Left lung (tissue), 10 donors: ENCODE data around the gene SERTAD4. TPM values are rescaled to one million over a fixed set of nuclear protein-coding genes. Genes with fewer than 3 reads are reported as not detected.

ENCODE experiments used
- ATAC-seq: fragments of 200-7000 bp; cut with Tn5 transposase; one replicate; pipeline ENCODE4 v1.9.1; 2020; ENCODE audit warnings: moderate library complexity
- DNase-seq, 4 donors: peaks; one replicate each; pipeline ENCODE4 v3.0.0-alpha.2; 2013 to 2020
- H3K27ac ChIP-seq, 2 donors: fragments of 200-600 bp; sonication (generic) in 1 of 2; one replicate each; pipeline versions ENCODE4 v1.5.0 to v1.8.0; 2020 to 2021
- H3K27me3 ChIP-seq, 2 donors: fragments of 200-600 bp; sonication (generic) in 1 of 2; one replicate each; pipeline versions ENCODE4 v1.5.0 to v1.8.0; 2020 to 2021
- H3K36me3 ChIP-seq, 2 donors: fragments of 200-600 bp; sonication (generic) in 1 of 2; one replicate each; pipeline versions ENCODE4 v1.5.0 to v1.8.0; 2020 to 2021
- H3K4me1 ChIP-seq, 2 donors: fragments of 200-600 bp; one replicate each; pipeline ENCODE4 v1.8.0; 2021
- H3K4me3 ChIP-seq, 2 donors: fragments of 200-600 bp; sonication (generic) in 1 of 2; one replicate each; pipeline versions ENCODE4 v1.5.0 to v1.8.0; 2020 to 2021; ENCODE audit warnings: mild to moderate bottlenecking in 1 of 2
- H3K9me3 ChIP-seq, 2 donors: fragments of 200-600 bp; sonication (generic) in 1 of 2; one replicate each; pipeline versions ENCODE4 v1.5.0 to v1.8.0; 2020 to 2021
- CTCF ChIP-seq, 2 donors: fragments of 200-600 bp; sonication (generic) in 1 of 2; IDR thresholded peaks; one replicate each; pipeline versions ENCODE4 v1.5.0 to v1.8.0; 2021; ENCODE audit warnings: antibody characterized with exemption in 2 of 2
- intact Hi-C, 2 donors: fragments of 100-400 bp; cut with DNase I; formaldehyde crosslinking; loops; one replicate each; pipeline versions ENCODE4 v1.11.2 to v1.14.2; 2022
- polyA plus RNA-seq, 6 donors: library from polyadenylated mRNA; unstranded; fragments of 120-200 nt; gene quantifications; one replicate each; pipeline ENCODE4 v1.2.1, GENCODE V29; 2013; ENCODE audit not compliant: insufficient read length in 6 of 6
- total RNA-seq, 2 donors: library from RNA; stranded (reverse); fragmentation: NEBNext Ultra II Directional; extraction: Animal tissue kit (Norgen Biotek cat#: 25700); gene quantifications; one replicate each; pipeline ENCODE4 v1.2.1, GENCODE V29; 2021
- donor health status: DM: no; HTN: yes; CAD: no.
- donor health status: DM: no; HTN: no; CAD: no.

The SERTAD4 gene
- total and polyA plus RNA-seq, 8 donors: 2.4 to 7.5 (median 4.4) TPM

DNA sequence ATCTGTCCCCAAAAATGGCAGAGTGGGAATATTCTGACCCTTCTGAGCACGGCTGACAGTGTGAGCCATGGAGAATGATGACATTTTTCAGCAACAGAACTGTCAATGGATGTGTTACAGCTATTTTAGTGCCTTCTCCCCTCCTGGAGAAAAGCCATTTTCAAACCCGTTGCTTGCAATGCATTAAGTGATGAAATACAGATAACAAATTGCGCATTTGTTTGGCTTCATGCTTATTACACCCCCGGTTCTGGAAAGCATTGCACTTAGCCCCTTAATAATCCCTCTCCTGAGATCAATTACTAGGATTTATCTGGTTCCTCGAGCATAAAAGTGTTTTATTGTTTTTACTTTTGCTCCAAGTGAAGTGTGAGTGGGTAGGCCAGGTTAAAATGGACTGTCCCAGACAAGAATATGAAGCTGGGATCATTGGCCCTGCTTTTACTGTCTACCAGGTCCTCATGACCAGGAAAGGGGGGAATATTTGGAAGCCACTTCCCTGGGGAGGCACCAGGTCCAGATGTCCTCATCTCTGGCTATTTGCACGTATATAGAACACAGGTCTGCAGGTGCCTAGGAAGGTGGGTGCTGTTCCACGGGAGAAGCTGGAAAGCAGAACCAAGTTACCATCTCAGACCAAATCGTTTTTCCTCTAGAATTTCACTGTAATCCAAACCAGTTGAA lies 58.6 kb downstream of the SERTAD4 start:
- intact Hi-C loops: no loop called here
- TF ChIP-seq CTCF (IDR thresholded peaks at IDR 0.05): no peak
- H3K4me1 ChIP-seq: peaks cover 16 to 36% of the 10 kb centered on the region in 2 donors
- H3K27me3 ChIP-seq: peaks cover 0 to 32% of the 10 kb centered on the region in 2 donors
- DNase-seq (no peak), ATAC-seq (no peak)
- H3K27ac ChIP-seq: no peak overlapping the region
- H3K9me3 ChIP-seq: no peaks in the 10 kb centered on the region
- no peak overlapping the region for H3K4me3 ChIP-seq
- H3K36me3 ChIP-seq: no peaks in the 10 kb centered on the region

- H3K9me3 ChIP-seq: no peaks in the 10 kb centered on the region
- no peak for DNase-seq
- peaks cover 16 to 36% of the 10 kb centered on the region in 2 donors for H3K4me1 ChIP-seq
- intact Hi-C loops: no loop called here
- peak overlapping the region; percentile 28 to 32 for H3K4me3 ChIP-seq
- ATAC-seq: peak; percentile 53
- H3K27me3 ChIP-seq: peaks cover 0 to 32% of the 10 kb centered on the region in 2 donors
- no peak for TF ChIP-seq CTCF (IDR thresholded peaks at IDR 0.05)
- peak overlapping the region in 1 of 2 donors; percentile 39 for H3K27ac ChIP-seq
- H3K36me3 ChIP-seq: no peaks in the 10 kb centered on the region
Measured at GRCh38 chr1:210291786-210292230, 59.2 kb downstream of the SERTAD4 start.

GRCh38 chr1:210292231-210292871 lies 59.8 kb downstream of the SERTAD4 start:
- H3K27me3 ChIP-seq: peaks cover 0 to 32% of the 10 kb centered on the region in 2 donors
- intact Hi-C loops: no loop called here
- H3K9me3 ChIP-seq: no peaks in the 10 kb centered on the region
- H3K4me1 ChIP-seq: peaks cover 16 to 36% of the 10 kb centered on the region in 2 donors
- H3K27ac ChIP-seq: peak overlapping the region; percentile 39 to 46
- peak overlapping the region; percentile 28 to 32 for H3K4me3 ChIP-seq
- H3K36me3 ChIP-seq: no peaks in the 10 kb centered on the region
- peak in 1 of 2 donors; percentile 19 for TF ChIP-seq CTCF (IDR thresholded peaks at IDR 0.05)
- peak in 3 of 4 donors; percentile 56 to 91 (median 80) for DNase-seq
- ATAC-seq: peak; percentile 98

GRCh38 chr1:210293171-210293607 lies 60.6 kb downstream of the SERTAD4 start:
- H3K36me3 ChIP-seq: no peaks in the 10 kb centered on the region
- no peaks in the 10 kb centered on the region for H3K9me3 ChIP-seq
- DNase-seq (peak in 3 of 4 donors; percentile 49 to 68 (median 59)), ATAC-seq (peak; percentile 65)
- TF ChIP-seq CTCF (IDR thresholded peaks at IDR 0.05): no peak
- H3K27me3 ChIP-seq: peaks cover 0 to 32% of the 10 kb centered on the region in 2 donors
- peak overlapping the region; percentile 39 to 46 for H3K27ac ChIP-seq
- peak overlapping the region; percentile 28 to 32 for H3K4me3 ChIP-seq
- intact Hi-C loops: no loop called here
- peaks cover 16 to 36% of the 10 kb centered on the region in 2 donors for H3K4me1 ChIP-seq
